NCI-H524 (cell line): Measurements from ENCODE around the gene ZNF428.
A peak's percentile ranks its signal among the peaks of the same experiment; 100 is the strongest.
"Not testable (repeated sequence)": the region's sequence is repeated elsewhere in the genome, so short reads cannot be mapped to it uniquely, and the experiment has no call there.

ENCODE experiments used
- DNase-seq, 2 experiments: peaks; one replicate each; lab custom pipeline; 2025; lab: John Stamatoyannopoulos, UW

ZNF428 gene, protein sequence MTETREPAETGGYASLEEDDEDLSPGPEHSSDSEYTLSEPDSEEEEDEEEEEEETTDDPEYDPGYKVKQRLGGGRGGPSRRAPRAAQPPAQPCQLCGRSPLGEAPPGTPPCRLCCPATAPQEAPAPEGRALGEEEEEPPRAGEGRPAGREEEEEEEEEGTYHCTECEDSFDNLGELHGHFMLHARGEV

DNA sequence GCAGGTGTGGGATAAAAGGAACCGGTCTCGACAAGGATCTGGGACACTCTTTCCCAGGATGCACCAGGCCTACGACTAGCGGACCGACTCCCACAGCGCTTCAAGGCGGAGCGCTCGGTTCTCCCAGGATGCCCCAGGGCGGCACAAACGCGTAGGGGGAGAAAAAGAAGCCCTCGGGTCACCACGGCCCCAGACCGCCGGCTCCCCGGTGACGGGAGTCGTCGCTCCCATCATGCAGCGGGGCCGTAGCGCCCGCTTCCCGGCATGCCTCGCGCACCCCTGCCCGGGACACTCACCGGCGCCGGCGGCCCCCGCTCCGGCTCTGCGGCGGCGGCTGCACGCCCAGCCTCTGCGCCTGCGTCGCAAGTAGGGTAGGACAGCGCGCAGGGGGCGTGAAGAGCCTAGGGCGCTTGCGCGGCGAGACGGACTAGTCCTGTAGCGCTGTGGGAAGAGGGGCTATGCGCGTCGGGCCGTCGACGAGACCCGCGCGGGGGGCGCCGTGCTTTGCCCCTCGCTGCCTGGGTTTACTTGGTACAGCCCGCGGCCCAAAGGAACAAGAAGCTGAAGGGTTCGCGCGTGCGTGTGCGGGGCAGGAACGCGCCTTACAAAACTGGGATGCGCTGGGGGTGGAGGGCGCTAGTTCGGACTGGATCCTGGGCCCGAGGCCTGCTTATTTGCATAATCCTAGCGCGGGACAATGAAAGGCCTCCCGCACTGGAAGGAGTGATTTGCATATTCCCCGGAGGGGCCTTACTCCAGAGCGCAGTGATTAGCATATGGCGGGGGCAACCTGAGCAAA is at the start of gene ZNF428:
ZNF428 (minus strand) TSS at position 368 of the 799 bp plus-strand sequence. CDS start 5,325 bp downstream, outside the sequence.
- peak; percentile 82 to 95 for DNase-seq

DNA sequence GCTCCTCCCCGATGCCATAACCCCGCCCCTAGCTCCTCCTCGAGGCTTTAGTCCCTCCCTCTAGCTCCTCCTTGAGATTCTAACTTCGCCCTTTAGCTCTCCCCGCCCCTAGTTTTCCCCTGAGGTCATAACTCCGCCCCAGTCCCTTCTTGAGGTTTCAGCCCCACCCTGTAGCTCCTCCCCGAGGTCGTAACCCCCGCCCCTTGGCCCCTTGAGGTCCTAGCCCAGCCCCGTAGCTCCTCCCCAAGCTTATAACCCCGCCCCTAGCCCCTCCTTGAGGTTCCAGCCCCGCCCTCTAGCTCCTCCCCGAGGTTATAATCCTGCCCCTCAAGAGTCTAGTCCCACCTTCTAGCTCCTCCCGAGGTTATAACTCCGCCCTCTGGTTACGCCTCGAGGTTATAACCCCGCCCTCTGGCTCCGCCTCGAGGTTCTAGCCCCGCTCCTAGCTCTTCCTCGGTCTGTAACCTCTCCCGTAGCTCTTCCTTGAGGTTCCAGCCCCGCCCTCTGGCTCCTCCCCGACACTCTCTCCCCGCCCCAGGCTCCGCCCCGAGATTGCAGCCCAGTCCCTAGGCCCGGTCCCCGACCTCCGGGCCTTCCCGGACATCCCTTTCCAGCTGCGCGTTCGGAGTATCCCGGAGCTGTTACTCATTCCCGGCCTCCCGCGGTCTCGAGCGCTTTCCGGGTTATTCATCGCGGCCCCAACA is 49.1 kb upstream of the ZNF428 start:
- peak; percentile 74 to 75 for DNase-seq

DNA sequence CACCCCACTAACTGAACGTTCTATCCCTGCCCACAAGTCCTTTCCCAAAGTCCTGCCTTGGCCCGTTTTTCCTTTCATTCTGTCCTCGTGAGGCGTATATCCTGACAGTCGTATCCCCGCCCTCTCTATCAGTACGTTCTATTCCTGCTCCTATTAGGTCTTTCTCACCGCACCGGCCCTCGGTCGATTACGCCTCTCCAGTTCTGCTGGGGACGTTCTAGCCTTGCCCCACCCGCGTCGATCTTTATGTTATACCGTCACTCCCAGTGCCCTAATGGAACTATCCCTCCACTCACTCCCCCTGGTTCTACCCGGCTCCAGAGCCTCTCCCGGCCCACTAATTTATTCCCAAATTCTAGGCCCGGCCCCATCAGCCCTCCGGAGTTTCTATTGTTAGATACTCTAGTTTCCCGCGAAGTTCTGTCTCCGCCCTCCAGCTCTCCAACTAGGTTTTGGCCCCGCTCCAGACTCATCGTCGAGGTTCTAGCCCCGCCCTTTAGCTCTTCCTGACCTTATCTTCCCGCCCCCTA is 48.5 kb upstream of the ZNF428 start:
- DNase-seq = peak; percentile 10 to 74

DNA sequence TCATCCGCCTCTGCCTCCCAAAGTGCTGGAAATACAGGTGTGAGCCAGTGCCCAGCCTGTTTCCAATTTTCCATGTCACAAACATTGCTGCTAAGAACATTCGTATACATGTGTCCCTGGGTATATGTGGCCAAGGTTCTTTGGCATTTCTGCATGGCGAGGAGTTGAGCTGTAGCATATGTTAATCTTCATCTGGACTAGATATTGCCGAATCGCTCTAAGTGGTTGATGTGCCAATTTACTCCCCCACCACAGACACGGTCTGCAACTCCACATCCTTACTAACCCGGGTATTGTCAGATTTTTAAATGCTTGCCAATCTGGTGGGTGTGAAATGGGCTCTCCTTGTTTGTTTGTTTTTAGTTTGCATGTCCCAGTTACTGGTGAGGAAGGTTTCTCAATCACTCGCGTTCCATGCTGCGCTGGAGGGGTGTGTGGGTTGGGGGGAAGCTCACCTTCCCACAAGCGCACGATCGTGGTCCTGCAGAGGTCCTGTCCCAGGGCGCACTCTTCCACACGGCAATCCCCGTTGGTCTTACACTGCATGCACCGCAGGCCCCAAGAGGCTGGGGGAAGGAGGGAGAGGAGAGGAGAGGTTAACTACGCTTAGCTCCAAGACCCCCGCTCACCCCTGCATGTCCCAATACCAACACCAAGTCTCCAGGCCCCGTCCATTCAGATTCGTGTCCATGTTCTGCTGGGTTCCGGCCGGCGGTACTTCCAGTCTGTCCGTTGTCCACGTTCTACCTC is 47.9 kb upstream of the ZNF428 start:
- no peak for DNase-seq

DNA sequence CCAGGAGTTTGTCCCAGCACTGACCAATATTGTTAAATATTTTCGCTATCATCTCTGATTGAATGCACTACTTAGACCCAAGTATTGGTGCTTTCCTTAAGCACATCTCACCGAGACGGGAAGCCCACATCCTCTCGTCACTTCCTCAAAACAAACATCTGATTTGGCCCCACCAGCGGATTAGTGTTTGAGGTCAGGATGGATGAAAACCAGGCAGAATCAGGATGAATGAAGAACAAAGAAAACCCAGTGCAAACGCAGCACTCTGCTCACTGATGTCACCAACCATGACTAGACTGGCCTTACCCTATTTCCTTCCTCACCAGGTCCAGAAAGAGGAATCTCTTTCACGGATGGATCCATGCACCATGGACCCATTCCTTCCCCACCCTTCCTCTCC is 44.6 kb upstream of the ZNF428 start:
- no peak for DNase-seq

DNA sequence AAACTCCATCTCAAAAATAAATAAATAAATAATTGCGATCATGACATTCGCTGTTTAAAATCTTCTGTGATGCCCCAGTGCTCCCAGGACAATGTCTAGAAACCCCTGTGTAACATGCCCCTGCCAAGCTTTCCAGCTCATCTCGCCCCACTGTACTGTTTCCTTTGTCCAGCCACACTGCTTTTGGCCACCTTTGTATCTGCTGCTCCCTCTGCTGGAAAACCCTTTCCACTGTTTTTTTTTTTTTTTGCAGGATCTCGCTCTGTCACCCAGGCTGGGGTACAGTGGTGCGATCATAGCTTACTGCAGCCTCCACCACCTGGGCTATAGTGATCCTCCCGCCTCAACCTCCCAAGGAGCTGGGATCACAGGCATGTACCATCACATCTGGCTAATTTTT is 43.1 kb upstream of the ZNF428 start:
- DNase-seq = peak in 1 of 2 experiments; percentile 7

DNA sequence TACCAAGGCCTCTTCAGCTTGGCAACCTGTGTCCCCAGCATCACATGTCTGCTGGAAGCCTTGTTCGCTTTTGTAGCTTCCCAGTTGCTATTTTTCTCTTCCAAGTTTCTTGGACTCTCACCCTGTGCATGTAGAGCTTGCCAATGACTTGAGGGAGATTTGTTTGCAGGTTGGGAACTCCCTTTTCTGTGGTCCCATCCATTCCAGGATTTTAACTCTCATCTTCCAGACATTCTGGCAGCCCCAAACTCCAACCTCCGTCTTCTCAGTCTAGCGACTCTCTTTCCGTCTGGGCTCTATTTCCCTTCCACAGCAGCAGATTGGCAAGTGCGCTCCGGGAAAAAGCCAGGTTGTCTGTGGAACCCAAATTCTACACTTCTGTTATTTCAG is 41.5 kb upstream of the ZNF428 start:
- DNase-seq = no peak

DNA sequence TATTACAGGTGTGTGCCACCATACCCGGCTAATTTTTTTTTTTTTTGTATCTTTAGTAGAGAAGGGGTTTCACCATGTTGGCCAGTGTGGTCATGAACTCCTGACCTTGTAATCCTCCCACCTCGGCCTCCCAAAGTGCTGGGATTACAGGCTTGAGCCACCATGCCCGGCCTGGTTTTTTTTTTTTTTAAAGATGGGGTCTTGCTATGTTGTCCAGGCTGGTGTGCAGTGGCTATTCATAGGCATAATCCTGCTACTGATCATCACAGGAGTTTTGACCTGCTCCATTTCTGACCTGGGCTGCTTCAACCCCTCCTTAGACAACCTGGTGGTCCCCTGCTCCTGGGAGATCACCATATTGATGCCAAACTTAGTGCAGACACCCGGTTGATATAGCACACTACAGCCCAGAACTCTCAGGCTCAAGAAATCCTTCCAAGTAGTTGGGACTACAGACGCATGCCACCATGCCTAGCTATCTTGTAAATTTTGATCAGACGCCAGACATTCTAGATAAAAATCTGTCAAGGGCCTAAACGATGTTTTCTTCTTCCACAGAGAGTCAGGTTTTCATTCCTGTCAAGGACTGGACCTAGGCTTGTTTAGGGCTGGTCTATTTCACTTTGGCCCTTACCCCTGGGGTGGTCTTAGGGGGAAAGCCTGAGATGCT is 41.0 kb upstream of the ZNF428 start:
- no peak for DNase-seq

DNA sequence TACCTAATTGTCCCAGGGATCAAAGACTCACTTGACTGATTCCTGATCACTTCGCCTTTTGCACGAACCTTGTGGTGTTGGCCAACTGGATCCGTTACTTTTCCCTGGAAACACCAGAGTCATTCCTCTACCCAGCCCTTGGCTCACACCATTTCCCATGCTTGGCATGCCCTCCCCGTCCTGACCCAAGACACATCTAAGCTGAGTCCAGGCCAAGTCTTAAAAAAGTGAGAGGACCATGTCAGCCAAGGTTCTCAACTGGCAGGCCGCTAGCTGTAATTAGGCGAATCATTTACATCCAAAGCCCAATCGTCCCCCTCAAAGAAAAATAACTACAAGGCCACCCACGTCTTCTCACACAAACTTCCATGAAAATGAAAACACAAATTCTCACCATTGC is 39.1 kb upstream of the ZNF428 start:
- no peak for DNase-seq

DNA sequence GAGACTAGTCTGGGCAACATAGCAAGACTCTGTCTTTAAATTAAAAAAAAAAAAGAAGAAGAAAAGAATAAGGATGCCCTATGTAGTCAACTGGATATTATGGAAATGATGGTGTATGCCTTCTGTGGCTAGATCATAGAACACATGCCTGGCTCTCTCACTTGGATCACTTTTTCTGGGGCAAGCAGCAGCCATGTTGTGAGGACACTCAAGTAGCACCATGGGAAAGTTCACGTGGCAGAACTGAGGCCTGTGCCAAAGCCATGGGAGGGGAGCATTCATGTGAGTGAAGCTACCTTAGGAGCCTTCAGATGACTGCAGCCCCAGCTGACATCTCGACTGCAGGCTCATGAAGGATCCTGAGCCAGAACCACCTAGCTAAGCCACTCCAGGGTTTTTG is 38.6 kb upstream of the ZNF428 start:
- no peak for DNase-seq

DNA sequence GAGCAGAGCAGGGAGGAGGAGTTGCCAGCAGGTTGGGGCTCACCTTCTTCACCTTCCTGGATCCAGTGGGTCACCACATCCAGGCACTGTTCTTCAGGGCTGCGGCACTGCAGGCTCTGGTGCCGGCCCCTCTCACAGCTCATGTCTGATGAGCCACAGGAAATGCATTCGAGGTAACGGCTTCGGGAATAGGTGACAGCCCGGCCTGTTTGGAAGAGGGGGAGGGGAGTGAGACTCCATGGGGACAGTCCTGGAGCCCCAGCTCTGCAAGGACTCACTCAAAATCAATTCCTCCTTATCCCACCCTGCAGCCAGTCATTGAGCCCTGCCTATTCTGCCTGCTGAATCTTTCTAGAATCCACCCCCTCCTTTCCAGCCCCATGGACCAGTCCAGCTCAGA is 37.0 kb upstream of the ZNF428 start:
- no peak for DNase-seq

DNA sequence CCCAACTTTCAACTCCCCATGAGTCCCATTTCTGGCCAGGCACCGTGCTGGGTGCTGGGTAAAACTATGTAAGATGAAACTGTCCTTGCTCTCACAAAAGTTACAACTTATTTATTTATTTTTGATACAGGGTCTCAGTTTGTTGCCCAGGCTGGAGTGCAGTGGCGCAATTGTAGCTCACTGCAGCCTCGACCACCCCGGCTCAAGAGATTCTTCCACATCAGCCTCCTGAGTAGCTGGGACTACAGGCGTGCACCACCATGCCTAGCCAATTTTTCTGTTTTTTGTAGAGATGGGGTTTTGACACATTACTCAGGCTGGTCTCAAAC is 33.1 kb upstream of the ZNF428 start:
- DNase-seq = no peak

DNA sequence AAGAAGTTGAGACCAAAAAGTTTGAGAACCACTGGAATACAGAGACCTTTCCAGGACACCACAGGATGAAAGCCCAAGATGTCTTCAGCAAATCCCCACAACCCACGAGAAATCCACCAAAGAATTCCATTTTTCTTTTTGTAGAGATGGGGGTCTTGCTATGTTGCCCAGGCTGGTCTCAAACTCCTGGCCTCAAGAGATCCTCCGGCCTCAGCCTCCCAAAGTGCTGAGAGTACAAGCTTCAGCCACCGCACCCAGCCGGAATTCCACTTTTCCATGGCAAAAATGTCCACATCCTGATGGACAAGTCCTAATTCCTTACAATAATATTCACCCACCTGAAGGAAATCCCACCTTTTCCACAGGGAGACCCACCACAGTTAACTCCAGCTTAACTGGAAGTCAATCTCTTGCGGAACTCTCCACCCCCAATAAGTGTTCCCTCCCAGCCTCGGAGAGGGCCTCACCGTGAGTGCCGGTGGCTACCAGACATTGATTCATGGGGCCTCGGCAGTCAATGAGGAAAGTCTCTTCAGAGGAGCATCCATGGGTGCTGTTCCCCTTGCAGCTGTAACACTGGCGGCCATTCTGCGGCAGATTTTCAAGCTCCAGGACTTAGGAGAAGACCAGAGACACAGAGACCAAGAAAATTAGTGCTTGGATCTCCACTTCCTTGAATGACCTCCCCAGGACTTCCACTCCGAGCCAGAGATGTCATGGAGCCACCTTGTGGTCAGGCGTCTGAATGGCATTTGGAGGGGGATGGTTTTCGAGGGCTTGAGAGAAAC is 32.5 kb upstream of the ZNF428 start:
- peak; percentile 22 to 34 for DNase-seq

DNA sequence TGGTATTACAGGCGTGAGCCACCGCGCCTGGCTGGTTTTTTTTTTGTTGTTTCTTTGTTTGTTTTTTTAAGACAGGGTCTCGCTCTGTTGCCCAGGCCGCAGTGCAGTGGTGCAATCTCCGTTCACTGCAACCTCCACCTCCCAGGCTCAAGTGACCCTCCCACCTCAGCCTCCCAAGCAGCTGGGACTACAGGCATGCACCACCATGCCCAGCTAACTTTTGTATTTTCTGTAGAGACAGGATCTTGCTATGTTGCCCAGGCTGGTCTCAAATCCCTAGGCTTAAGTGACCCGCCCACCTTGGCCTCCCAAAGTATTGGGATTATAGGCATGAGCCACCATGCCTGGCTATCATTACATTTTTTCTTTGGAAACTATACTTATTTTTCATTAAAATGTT is 30.8 kb upstream of the ZNF428 start:
- not testable (repeated sequence) for DNase-seq

DNA sequence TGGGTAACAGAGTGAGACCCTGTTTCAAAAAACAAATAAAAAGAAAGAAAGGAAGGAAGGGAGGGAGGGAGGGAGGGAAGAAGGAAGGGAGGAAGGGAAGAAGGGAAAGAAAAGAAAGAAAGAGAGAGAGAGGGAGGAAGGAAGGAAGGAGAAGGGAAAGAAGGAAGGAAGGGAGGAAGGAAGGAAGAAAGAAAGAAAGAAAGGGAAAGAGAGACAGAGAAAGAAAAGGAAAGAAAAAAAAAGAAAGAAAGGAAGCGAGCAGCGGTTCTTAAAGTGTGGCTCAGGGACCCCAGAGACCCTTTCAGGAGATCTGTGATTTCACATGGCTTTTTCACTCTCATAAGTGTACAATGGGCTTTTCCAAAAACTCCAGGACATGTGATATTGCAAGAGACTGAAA is 30.1 kb upstream of the ZNF428 start:
- no peak for DNase-seq

DNA sequence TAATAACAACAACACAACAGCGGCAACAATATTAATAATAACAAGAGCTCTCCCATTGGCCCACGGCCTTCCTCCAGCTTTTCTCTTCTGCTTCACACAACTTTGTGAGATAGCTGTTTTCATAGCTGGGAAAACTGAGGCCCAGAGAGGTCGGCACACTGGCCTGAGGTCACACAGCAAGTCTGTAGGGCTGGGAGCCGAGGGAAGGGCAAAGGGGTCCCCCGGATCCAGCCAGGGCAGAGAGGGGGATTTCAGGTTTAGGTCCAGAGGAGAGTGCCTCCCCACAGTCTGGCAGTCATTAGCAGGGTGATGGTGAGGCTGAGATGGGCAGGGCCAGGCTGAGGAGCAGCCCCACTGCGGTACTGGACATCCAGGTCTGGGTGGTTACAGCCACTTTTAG is 29.2 kb upstream of the ZNF428 start:
- no peak for DNase-seq

DNA sequence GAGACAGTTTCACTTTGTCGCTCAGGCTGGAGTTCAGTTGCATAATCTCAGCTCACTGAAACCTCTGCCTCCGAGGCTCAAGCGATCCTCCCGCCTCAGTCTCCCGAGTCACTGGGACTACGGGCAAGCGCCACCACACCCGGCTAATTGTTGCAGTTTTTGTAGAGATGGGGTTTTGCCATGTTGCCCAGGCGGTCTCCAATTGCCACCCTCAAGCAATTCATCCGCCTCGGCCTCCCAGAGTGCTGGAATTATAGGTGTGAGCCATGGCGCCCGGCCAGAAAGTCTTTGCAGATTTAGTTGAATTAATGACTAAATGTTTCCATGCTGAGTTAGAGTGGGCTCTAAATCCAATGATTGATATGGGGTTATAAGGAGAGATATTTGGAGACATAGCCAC is 24.8 kb upstream of the ZNF428 start:
- no peak for DNase-seq

DNA sequence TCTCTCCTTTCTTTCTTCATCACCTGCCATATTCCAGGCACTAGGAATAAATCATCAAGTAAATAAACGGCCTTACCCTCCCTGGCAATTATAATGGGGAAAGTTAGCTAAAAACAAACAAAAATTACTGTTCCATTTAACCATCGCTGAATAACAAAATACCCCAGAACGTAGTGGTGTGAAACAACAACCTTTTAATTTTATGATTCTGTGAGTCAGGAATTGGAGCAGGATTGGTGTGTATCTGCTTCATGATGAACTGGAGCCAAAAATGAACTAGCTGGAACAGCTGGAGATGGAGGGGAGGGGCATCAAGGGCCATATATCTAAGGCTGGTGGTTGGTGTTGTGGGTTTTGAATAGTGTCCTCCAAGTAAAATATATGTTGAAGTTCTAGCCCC is 23.9 kb upstream of the ZNF428 start:
- no peak for DNase-seq

DNA sequence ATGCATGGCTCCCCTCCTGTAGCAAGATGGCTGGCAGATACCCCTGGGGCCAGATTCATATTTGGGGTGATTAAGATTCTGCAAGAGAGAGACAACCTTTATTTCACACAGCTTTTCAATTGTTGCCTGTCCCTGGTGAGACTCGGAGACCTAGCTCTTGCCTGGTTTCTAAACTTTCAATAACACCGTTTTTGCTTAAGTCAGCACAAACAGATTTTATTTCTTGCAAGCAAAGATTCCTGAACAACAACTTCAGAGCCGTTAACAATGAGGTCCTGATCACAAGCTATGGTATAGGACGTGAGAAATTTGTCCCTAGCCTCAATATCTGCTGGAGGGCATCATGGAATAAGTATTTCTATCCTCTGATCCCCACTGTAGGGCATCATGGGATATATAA is 23.1 kb upstream of the ZNF428 start:
- DNase-seq = no peak

DNA sequence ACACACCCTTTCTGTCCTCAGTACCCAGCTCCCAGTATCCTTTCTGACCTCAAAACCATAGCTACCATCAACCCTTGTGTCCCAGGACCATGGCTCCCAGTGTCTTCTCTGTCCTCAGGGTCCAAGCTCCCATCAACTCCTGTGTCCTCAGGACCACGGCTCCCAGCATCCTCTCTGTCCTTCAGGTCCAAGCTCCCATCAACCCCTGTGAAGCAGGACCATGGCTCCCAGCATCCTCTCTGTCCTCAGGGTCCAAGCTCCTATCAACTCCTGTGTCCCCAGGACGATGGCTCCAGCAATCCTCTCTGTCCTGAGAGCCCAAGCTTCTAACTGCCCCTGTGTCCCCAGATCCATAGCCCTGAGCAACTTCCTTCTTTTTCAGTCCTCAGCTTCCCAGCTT is 21.9 kb upstream of the ZNF428 start:
- no peak for DNase-seq

DNA sequence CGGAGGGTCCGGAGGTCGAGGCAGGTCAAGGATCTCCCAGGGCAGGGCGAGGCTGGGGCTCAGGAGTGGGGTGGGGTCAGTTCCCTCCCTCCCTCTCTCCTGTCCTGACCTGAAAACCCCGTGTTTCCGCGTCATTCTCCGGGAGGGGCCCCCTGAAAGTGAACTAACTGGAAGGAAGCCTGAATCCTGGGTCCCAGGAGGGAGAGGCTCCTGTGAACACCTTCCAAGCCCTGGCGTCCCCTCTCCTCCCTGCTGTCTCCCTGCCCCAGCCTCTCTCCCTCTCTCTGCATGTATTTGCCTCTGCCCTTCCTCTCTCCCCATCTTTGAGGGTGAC is 21.0 kb upstream of the ZNF428 start:
- no peak for DNase-seq
